Measurements from ENCODE around the gene KCTD4.

KCTD4 gene

GRCh38 chr13:45224176-45224575 is 23.3 kb upstream of the KCTD4 start:
- no peak overlapping the region for H3K27ac ChIP-seq
- TF ChIP-seq, protein P1, sequence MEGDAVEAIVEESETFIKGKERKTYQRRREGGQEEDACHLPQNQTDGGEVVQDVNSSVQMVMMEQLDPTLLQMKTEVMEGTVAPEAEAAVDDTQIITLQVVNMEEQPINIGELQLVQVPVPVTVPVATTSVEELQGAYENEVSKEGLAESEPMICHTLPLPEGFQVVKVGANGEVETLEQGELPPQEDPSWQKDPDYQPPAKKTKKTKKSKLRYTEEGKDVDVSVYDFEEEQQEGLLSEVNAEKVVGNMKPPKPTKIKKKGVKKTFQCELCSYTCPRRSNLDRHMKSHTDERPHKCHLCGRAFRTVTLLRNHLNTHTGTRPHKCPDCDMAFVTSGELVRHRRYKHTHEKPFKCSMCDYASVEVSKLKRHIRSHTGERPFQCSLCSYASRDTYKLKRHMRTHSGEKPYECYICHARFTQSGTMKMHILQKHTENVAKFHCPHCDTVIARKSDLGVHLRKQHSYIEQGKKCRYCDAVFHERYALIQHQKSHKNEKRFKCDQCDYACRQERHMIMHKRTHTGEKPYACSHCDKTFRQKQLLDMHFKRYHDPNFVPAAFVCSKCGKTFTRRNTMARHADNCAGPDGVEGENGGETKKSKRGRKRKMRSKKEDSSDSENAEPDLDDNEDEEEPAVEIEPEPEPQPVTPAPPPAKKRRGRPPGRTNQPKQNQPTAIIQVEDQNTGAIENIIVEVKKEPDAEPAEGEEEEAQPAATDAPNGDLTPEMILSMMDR (conservative IDR thresholded peaks at IDR 0.05) = no peak
- no peak for TF ChIP-seq ZFX (IDR thresholded peaks at IDR 0.05)

DNA sequence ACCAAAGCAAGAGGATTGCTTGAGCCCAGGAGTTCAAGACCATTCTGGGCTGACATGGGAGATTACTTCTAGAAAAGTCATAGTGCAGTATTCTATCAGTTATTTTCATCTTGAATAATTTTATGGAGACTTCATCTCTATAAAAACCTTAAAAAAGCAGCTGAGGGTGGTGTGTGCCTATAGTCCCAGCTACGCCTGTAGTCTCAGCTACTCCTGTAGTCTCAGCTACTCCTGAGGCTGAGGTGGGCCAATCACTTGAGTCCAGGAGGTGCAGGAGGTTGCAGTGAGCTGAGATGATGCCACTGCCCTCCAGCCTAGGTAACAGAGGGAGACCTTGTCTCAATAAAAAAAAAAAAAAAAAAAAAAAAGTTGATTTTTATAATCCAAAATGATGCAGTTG is 22.1 kb upstream of the KCTD4 start:
- TF ChIP-seq, protein P1 (conservative IDR thresholded peaks at IDR 0.05) = no peak
- TF ChIP-seq ZFX (IDR thresholded peaks at IDR 0.05) = no peak
- no peak overlapping the region for H3K27ac ChIP-seq

DNA sequence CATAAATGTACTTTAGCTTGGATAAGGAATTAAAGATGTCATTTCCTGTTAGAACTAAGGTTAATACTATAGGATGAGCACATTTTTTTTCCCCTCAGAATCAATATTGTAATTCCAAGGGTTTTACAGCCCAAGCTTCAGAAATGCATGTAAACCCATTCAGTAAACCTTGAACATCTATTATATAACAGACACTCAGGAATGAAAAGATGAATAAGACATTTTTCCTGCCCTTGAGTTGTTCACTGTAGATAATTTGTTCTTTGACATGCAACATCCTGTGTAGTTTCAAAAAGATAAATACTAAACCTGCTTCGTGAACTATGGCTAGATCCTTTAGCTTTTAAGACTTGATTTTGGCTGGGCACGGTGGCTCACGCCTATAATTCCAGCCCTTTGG is 21.7 kb upstream of the KCTD4 start:
- no peak overlapping the region for H3K27ac ChIP-seq
- TF ChIP-seq, protein P1 (conservative IDR thresholded peaks at IDR 0.05) = no peak
- TF ChIP-seq ZFX (IDR thresholded peaks at IDR 0.05) = no peak

DNA sequence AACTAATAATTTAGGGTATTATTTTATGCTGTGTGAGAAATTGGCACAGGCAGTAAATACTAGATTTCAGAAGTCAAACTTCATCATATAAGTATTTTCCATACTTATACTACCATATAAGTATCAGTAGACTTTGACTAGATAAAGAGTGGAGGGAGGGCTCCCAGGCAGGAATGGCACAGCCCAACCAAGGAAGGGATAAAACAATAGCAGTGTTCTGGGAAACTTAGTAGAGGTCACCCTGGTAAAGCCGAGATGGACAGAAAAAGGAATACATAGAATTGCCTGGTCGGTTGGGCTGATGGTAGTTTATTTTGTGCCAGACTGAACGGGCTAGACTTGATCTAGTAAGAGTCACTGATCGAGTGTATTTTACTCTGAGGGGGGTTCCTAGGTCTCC is 19.6 kb upstream of the KCTD4 start:
- H3K27ac ChIP-seq = no peak overlapping the region
- TF ChIP-seq, protein P1 (conservative IDR thresholded peaks at IDR 0.05) = no peak
- no peak for TF ChIP-seq ZFX (IDR thresholded peaks at IDR 0.05)

DNA sequence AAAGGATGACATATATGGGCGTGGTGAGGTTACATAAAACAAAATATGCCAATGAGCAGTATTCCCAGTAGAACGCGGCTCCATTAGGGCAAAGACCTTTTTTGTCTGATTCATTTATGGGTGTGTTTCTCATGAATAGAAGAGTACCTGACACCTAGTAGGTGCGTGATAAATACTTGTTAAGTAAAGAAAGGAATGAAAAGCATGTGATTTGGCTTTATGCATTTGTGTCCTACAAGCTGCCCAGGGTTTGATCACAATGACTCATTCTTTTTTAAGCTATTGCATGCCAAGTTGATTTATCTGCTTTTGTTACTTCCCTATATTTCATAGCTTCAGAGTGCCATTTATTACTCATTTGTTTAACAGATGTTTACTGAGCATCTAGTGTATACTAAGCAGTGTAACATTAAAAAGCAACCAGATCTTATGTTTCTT is 19.1 kb upstream of the KCTD4 start:
- no peak overlapping the region for H3K27ac ChIP-seq
- TF ChIP-seq, protein P1 (conservative IDR thresholded peaks at IDR 0.05) = no peak
- TF ChIP-seq ZFX (IDR thresholded peaks at IDR 0.05) = no peak

DNA sequence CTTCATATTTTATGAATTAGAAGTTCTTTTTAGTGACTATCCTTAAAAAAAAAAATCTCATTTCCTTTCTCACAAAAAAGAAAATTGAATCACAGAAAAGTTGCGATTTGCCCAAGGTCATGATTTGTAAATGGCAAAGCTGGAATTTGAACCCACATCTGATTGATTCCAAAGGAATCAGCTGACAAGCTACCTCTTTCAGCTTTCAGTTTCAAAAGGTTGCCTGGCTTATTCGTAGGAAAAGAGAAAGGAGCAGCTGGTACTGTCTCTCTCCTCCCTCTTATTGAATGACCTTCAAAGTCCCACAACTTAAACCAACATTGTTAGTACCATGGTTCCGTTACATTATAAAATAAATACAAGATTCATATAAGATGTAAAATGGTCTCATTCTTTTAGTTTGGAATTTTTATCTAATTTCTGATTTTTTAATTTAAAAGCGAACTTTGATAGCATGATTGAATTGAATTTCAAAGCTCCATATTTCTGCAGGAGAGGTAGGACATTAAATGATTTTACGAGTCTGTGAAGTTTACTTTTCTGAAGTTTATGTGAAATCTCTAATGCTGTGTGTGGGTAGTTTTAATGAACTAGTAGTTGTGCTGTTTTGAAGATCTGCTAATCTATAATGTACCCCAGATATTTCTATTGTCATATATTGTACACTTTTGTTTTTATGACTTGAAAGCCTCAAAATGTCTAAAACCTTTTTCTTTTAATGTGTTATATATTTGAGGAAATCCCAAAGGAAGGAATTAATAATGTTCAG is 18.5 kb upstream of the KCTD4 start:
- no peak for TF ChIP-seq ZFX (IDR thresholded peaks at IDR 0.05)
- TF ChIP-seq, protein P1 (conservative IDR thresholded peaks at IDR 0.05) = no peak
- H3K27ac ChIP-seq = no peak overlapping the region

DNA sequence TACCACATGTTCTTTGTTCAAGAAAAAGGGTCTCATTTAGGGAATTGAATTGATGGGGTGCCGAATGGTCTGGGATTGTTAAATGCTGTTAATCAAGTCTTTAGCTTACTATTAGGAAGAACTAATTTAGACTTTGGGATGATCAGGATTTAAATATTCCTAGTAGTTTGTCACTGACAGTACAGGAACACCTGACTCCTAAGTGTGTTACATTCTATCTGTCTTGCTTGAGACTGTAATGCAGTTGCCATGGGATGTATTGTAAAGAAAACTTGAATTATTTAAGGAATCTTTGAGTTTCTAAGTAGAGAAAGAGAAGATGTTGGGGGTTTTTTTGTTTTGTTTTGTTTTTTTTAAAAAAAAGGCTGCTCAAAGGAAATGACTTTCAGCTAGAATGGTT is 17.8 kb upstream of the KCTD4 start:
- no peak overlapping the region for H3K27ac ChIP-seq
- TF ChIP-seq, protein P1 (conservative IDR thresholded peaks at IDR 0.05) = no peak
- TF ChIP-seq ZFX (IDR thresholded peaks at IDR 0.05) = no peak

Measured in C4-2B (cell line).